Trophoblast cell (in vitro differentiated cells and primary cell): ENCODE data around the gene RDH5.

Source experiments
- DNase-seq, 2 donors: peaks; one replicate each; pipeline ENCODE4 v3.0.0-alpha.2; 2016
- H2AFZ ChIP-seq: 2 replicates; pipeline ENCODE4 v1.6.1; 2013; ENCODE audit warnings: low read length, moderate library complexity, mild to moderate bottlenecking; ENCODE audit not compliant: insufficient read depth, poor library complexity
- H2AK5ac ChIP-seq: 2 replicates; pipeline ENCODE4 v1.6.1; 2013; ENCODE audit warnings: mild to moderate bottlenecking, low read length
- H2BK120ac ChIP-seq: 2 replicates; pipeline ENCODE4 v1.6.1; 2013; ENCODE audit warnings: low read length, mild to moderate bottlenecking, moderate library complexity; ENCODE audit not compliant: insufficient read depth, poor library complexity
- H2BK12ac ChIP-seq: 2 replicates; pipeline ENCODE4 v1.6.1; 2013; ENCODE audit warnings: mild to moderate bottlenecking, low read length, moderate library complexity
- H2BK5ac ChIP-seq: 2 replicates; pipeline ENCODE4 v1.6.1; 2013; ENCODE audit warnings: low read length, low read depth, moderate library complexity, mild to moderate bottlenecking; ENCODE audit not compliant: poor library complexity
- H3K14ac ChIP-seq: 2 replicates; pipeline ENCODE4 v1.6.1; 2013; ENCODE audit warnings: mild to moderate bottlenecking, low read length
- H3K18ac ChIP-seq: 2 replicates; pipeline ENCODE4 v1.6.1; 2013; ENCODE audit warnings: mild to moderate bottlenecking, low read length
- H3K23ac ChIP-seq: 2 replicates; pipeline ENCODE4 v1.6.1; 2013; ENCODE audit warnings: low read length
- H3K27ac ChIP-seq: 2 replicates; pipeline ENCODE4 v1.5.1; 2013; ENCODE audit warnings: low read depth, mild to moderate bottlenecking, inconsistent platforms, low read length, moderate library complexity
- H3K27me3 ChIP-seq: 2 replicates; pipeline ENCODE4 v1.6.1; 2013; ENCODE audit warnings: inconsistent platforms, mild to moderate bottlenecking, low read length, moderate library complexity; ENCODE audit not compliant: insufficient read depth
- H3K36me3 ChIP-seq, 2 experiments: 1 replicate in 1 of 2; 2 replicates in 1 of 2; pipeline ENCODE4 v1.6.1; 2013; ENCODE audit warnings: low read length in 2 of 2, mild to moderate bottlenecking in 2 of 2, moderate library complexity in 1 of 2; ENCODE audit not compliant: insufficient read depth in 2 of 2, control insufficient read depth in 1 of 2
- H3K4ac ChIP-seq: 2 replicates; pipeline ENCODE4 v1.6.1; 2013; ENCODE audit warnings: low read depth, mild to moderate bottlenecking, low read length, moderate library complexity
- H3K4me1 ChIP-seq, 2 experiments: 1 replicate in 1 of 2; 2 replicates in 1 of 2; pipeline ENCODE4 v1.6.1; 2013; ENCODE audit warnings: low read length in 2 of 2, mild to moderate bottlenecking in 2 of 2, moderate library complexity in 1 of 2; ENCODE audit not compliant: insufficient read depth in 2 of 2, control insufficient read depth in 1 of 2
- H3K4me2 ChIP-seq: 2 replicates; pipeline ENCODE4 v1.6.1; 2013; ENCODE audit warnings: inconsistent platforms, mild to moderate bottlenecking, low read length, moderate library complexity
- H3K4me3 ChIP-seq: 2 replicates; pipeline ENCODE4 v1.5.1; 2013; ENCODE audit warnings: mild to moderate bottlenecking, low read depth, low read length, inconsistent platforms
- H3K79me1 ChIP-seq: one replicate; pipeline ENCODE4 v1.6.1; 2013; ENCODE audit warnings: low read length
- H3K79me2 ChIP-seq: 2 replicates; pipeline ENCODE4 v1.6.1; 2013; ENCODE audit warnings: low read length, mild to moderate bottlenecking; ENCODE audit not compliant: control insufficient read depth, insufficient read depth, poor library complexity
- H3K9ac ChIP-seq: 2 replicates; pipeline ENCODE4 v1.6.1; 2013; ENCODE audit warnings: mild to moderate bottlenecking, low read length
- H3K9me3 ChIP-seq: 2 replicates; pipeline ENCODE4 v1.6.1; 2013; ENCODE audit warnings: low read depth, mild to moderate bottlenecking, control low read depth, inconsistent platforms, low read length; ENCODE audit not compliant: insufficient read depth
- H4K12ac ChIP-seq: 2 replicates; pipeline ENCODE4 v1.6.1; 2013; ENCODE audit warnings: low read depth, mild to moderate bottlenecking, low read length, moderate library complexity
- H4K8ac ChIP-seq: 2 replicates; pipeline ENCODE4 v1.6.1; 2013; ENCODE audit warnings: low read depth, mild to moderate bottlenecking, low read length, moderate library complexity
- H4K91ac ChIP-seq: one replicate; pipeline ENCODE4 v1.6.1; 2013; ENCODE audit warnings: low read depth, mild to moderate bottlenecking, low read length, moderate library complexity
- WGBS: extraction: QIAGEN DNeasy Blood & Tissue Kit; methylation state at CpG from one replicate; pipeline ENCODE4 v1.1.7; 2013; ENCODE audit warnings: missing lambda C conversion rate; ENCODE audit not compliant: insufficient read length, insufficient coverage; ENCODE audit errors: extremely low coverage; 5-methylcytosine and 5-hydroxymethylcytosine counted together

Gene RDH5

GRCh38 chr12:55716582-55716957 lies 3.6 kb upstream of the RDH5 start:
- Histone ChIP-seq H3K18ac (no peak overlapping the region), H2BK120ac (peak overlapping the region; percentile 20), H3K36me3 (peaks cover 0 to 4% of the 10 kb centered on the region in 2 experiments), H3K27me3 (no peaks in the 10 kb centered on the region), H3K79me2 (no peaks in the 10 kb centered on the region), H3K4me3 (peak overlapping the region; percentile 78), H3K4me1 (peaks cover 16 to 20% of the 10 kb centered on the region in 2 experiments), H3K4me2 (peak overlapping the region; percentile 93), H4K12ac (peak overlapping the region; percentile 45), H3K79me1 (peaks cover 8% of the 10 kb centered on the region), H3K14ac (no peak overlapping the region), H4K8ac (peak overlapping the region; percentile 68), H4K91ac (peak overlapping the region; percentile 41), H2AK5ac (peak overlapping the region; percentile 3), H3K4ac (no peak overlapping the region), H3K23ac (no peak overlapping the region), H3K9me3 (peaks cover 2% of the 10 kb centered on the region), H2AFZ (peak overlapping the region; percentile 53), H2BK5ac (peak overlapping the region; percentile 10), H2BK12ac (no peak overlapping the region), H3K9ac (peak overlapping the region; percentile 65), H3K27ac (peak overlapping the region; percentile 90)
- WGBS: no CpG with 5 or more reads among the region's 13 CpGs
- no peak for DNase-seq

- Histone ChIP-seq H3K4me3 (no peak overlapping the region), H3K18ac (peak overlapping the region; percentile 42), H3K4me2 (peak overlapping the region; percentile 93), H4K91ac (peak overlapping the region; percentile 17), H3K9me3 (peaks cover 2% of the 10 kb centered on the region), H3K9ac (no peak overlapping the region), H3K4ac (no peak overlapping the region), H3K14ac (peak overlapping the region; percentile 26), H2BK12ac (no peak overlapping the region), H2AFZ (no peak overlapping the region), H4K12ac (peak overlapping the region; percentile 39), H3K4me1 (peaks cover 16 to 20% of the 10 kb centered on the region in 2 experiments), H2BK120ac (no peak overlapping the region), H4K8ac (peak overlapping the region; percentile 43), H2AK5ac (peak overlapping the region; percentile 57), H3K23ac (no peak overlapping the region), H3K79me1 (peaks cover 8% of the 10 kb centered on the region), H3K79me2 (no peaks in the 10 kb centered on the region), H3K27me3 (no peaks in the 10 kb centered on the region), H3K36me3 (peaks cover 0 to 4% of the 10 kb centered on the region in 2 experiments), H3K27ac (no peak overlapping the region), H2BK5ac (peak overlapping the region; percentile 56)
- no peak for DNase-seq
- no CpG with 5 or more reads among the region's 8 CpGs for WGBS
These were observed 2.9 kb upstream of the RDH5 start for GRCh38 chr12:55717011-55718007.

- Histone ChIP-seq H3K23ac (no peak overlapping the region), H4K8ac (peak overlapping the region; percentile 43), H2BK12ac (peak overlapping the region; percentile 16), H3K9me3 (peaks cover 2% of the 10 kb centered on the region), H2BK5ac (peak overlapping the region; percentile 56), H2AFZ (no peak overlapping the region), H4K12ac (no peak overlapping the region), H3K79me2 (no peaks in the 10 kb centered on the region), H4K91ac (no peak overlapping the region), H3K4ac (no peak overlapping the region), H3K4me1 (peaks cover 16 to 20% of the 10 kb centered on the region in 2 experiments), H3K36me3 (peaks cover 3 to 4% of the 10 kb centered on the region in 2 experiments), H3K27ac (no peak overlapping the region), H3K14ac (peak overlapping the region; percentile 26), H2BK120ac (no peak overlapping the region), H3K27me3 (no peaks in the 10 kb centered on the region), H3K4me2 (peak overlapping the region; percentile 8), H3K4me3 (no peak overlapping the region), H3K79me1 (peaks cover 8% of the 10 kb centered on the region), H3K9ac (no peak overlapping the region), H3K18ac (no peak overlapping the region), H2AK5ac (peak overlapping the region; percentile 57)
- DNase-seq: no peak
- WGBS: no CpG with 5 or more reads among the region's 4 CpGs
These were observed 2.2 kb upstream of the RDH5 start for GRCh38 chr12:55718015-55718414.

- H3K4me1 ChIP-seq: peaks cover 16 to 20% of the 10 kb centered on the region in 2 experiments
- no peak overlapping the region for H3K27ac ChIP-seq
- H3K14ac ChIP-seq: no peak overlapping the region
- no peak overlapping the region for H4K91ac ChIP-seq
- H3K4me2 ChIP-seq: no peak overlapping the region
- H2AFZ ChIP-seq: no peak overlapping the region
- peaks cover 6 to 8% of the 10 kb centered on the region in 2 experiments for H3K36me3 ChIP-seq
- WGBS: no CpG with 5 or more reads among the region's 4 CpGs
- no peak overlapping the region for H2BK5ac ChIP-seq
- no peak overlapping the region for H3K23ac ChIP-seq
- no peaks in the 10 kb centered on the region for H3K79me2 ChIP-seq
- H3K4me3 ChIP-seq: no peak overlapping the region
- no peak overlapping the region for H4K8ac ChIP-seq
- H3K9ac ChIP-seq: no peak overlapping the region
- H3K4ac ChIP-seq: no peak overlapping the region
- H2AK5ac ChIP-seq: no peak overlapping the region
- H3K27me3 ChIP-seq: no peaks in the 10 kb centered on the region
- no peak for DNase-seq
- H2BK12ac ChIP-seq: peak overlapping the region; percentile 16
- peak overlapping the region; percentile 18 for H3K18ac ChIP-seq
- no peak overlapping the region for H4K12ac ChIP-seq
- H3K79me1 ChIP-seq: peaks cover 8% of the 10 kb centered on the region
- peaks cover 2% of the 10 kb centered on the region for H3K9me3 ChIP-seq
- no peak overlapping the region for H2BK120ac ChIP-seq
These were observed 1.4 kb upstream of the RDH5 start for GRCh38 chr12:55718624-55719275.
